Femur (tissue), 1 donor: ENCODE results near the gene GREM2.

Experiments
- DNase-seq: peaks from one replicate; pipeline ENCODE4 v3.0.0-alpha.2; 2017

Gene GREM2

GRCh38 chr1:240609527-240610060, 2.4 kb downstream of the GREM2 start:
- no peak for DNase-seq

DNA sequence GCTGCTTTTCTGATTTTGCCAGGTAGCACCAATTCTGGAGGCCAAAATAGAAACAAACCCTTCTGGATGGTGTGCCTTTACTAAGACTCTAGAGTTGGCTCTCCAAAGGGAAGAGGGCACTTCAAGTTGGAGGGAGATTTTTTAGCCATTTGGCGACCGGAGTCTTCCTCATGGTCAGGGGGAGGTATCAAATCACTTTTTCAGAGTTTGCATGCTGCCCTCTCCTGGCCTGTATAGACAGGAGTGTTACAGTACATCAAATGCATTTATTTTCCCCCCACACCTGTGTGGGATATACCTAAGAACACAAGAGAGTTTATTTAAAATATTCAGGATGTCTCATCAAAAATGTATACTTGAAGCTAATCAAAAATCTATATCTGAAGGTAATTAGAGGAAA, 3.2 kb downstream of the GREM2 start:
- DNase-seq, result no peak

- DNase-seq, result no peak
Observed at GRCh38 chr1:240607006-240607405, 4.9 kb downstream of the GREM2 start.

- no peak for DNase-seq
Observed at GRCh38 chr1:240602189-240602588, 9.8 kb downstream of the GREM2 start.

DNA sequence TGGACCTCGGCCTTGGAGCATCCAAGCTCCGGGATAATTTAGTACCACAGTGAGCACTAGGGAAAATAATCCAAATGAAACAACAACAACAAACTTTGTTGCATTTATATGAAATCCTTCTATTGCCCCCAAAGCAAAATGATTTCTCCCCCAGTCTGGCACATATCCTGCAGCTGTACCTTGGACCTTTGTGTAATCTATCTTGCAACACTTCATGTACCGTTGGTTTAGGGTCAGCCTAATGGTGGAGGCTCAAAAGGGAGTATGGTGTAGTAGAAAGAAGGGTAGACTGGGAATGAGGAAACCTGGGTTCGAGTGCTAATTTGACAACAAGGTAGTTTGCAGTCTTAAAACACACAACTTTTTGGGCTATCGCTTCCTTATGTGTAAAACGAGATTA, 12.1 kb downstream of the GREM2 start:
- DNase-seq, result no peak

DNA sequence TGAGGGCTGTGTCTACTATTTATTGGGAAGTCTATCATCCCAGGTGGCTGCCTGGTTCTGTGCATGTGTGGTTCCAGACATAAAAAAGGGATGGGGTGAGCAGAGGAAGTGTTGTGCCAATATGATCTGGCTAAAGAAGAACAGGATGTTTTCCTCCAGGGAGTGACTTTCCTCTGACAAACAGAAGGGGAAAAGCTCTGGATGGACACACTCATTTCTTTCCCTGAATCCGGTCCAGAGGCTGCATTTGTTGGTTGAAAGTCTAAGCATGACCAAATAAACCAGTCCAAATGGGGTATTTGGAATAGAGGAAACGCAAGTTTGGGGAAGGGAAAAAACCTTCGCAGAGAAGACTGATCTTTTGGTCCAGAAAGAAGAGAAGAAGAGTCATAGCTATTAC, 12.7 kb downstream of the GREM2 start:
- DNase-seq, result no peak

GRCh38 chr1:240598216-240599001, 13.5 kb downstream of the GREM2 start:
- DNase-seq, result no peak

GRCh38 chr1:240597153-240597745, 14.7 kb downstream of the GREM2 start:
- DNase-seq, result no peak

DNA sequence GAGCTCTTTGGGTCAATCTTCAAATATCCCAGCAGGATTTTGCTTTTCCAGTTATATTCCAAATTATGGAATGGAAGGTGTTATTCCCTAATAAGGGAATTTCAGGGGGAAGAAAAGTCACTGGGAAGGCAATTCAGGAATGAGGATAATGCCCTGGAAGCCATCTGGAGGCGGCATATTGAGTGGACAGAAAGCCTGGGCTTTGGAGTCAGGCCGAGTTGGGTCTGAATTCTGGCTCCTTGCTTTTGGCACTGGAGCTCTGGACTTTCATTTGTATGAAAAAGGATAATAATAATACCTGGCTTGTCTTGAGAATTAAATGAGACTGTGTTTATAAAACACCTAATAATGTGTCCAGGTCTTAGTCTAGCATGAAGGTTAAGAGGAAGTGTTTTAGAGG, 16.5 kb downstream of the GREM2 start:
- no peak for DNase-seq

GRCh38 chr1:240591564-240591963, 20.4 kb downstream of the GREM2 start:
- DNase-seq, result no peak

DNA sequence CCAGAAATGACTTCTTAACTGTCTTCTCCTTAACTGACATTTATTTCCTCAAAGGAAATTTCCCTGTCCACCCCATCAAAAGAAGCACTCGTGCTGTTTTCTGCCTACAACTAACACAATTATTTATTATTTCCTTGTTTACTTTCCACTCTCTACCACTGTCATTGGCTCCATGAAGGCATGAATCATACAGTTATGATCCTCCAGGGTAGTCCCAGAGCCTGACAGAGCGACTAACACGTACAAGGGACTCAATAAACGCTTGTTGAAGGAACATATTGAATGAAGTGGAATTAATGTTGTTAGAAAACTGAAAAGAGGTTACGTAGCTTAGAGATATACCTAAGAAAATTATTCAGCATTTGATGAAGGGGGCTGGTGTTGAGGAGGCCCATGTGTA, 20.9 kb downstream of the GREM2 start:
- DNase-seq, result no peak

- DNase-seq, result no peak
Observed at GRCh38 chr1:240589585-240590110, 22.3 kb downstream of the GREM2 start.

DNA sequence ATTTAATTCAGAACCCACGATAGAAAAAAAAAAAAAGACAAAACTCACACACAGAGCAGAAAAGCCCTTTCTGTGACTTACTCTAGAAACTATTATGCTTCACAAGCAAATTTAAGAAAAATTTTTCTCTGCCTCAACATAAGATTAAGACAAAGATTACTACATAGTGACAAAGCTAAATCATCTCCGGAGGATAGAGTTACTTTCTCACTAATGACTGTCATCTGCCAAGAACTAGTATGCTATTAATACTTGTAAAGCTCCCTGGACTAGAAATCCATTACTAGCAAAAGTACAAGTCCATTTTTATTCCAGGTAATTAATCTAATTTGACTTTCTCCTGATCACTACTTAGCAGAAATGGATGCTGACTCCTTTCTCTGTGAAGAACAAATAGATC, 25.9 kb downstream of the GREM2 start:
- DNase-seq, result no peak

DNA sequence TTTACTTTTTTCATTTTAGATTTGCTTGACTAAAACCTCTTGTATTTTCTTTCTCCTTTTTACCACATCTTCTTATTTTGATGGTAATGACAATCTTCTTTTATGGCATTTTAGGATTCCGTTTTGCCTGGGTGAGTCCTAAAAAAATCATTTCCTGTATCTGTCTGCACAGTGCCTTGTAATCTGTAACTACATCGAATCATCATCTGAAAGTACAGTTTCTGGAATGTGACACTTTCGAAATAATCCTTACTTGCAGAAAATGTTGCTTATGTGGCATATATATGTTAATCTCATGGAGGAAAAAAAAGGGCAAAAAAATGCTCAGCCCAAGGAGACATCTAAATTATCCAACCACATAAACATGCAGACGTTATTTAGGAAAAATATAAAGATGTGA, 29.0 kb downstream of the GREM2 start:
- DNase-seq, result no peak

- no peak for DNase-seq
Observed at GRCh38 chr1:240579511-240579910, 32.4 kb downstream of the GREM2 start.

GRCh38 chr1:240577095-240577494, 34.9 kb downstream of the GREM2 start:
- no peak for DNase-seq

DNA sequence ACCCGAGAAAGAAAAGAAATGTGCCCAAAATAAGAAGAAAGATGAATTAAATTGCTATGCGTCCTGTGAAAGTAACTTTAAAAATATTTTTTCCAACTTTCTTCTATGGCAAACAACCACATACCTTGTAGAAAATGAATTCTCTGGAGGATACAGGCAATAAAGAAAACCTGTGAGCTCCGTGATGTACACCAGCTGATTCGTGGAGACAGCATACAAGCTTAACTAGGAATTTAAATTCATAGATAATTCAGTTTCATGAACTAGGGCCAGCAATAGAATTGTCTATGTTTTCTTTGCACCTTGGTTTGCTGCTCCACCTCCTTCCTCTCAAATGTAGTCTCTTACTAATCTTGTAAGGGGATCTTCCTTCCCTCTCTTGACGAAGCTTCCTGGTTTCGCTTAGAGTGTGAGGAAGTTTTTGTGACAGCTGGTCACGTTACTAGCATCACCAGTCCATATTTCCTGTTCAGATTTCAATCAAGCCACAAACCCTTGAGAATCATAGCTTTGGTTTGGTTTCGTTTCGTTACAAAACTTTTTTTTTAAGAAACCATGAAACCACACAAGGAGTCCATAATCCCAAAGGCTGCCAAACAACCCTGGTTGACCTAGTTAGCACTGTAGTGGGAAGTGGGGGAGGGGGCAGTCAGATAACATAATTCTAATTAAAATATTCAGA, 35.8 kb downstream of the GREM2 start:
- DNase-seq, result peak; percentile 28

- no peak for DNase-seq
Observed at GRCh38 chr1:240572328-240572727, 39.6 kb downstream of the GREM2 start.

DNA sequence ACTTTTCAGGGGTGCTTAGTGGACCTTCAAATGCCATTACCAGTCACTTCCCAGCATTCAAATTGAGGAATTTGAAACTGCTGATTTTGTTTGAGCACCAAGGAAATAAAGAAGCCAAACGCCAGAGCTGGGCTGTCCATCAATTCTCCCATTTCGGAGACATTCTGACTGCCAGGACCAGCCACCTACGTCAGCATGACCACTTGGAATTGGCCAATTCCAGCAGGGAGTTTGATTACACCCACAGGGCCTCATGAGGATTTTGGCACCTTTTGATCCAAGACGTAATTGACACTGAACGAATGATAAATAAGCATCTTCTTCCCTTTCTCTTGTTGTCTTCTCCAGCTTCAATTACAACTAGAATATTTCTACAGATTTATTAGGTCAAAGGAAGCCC, 40.2 kb downstream of the GREM2 start:
- no peak for DNase-seq

GRCh38 chr1:240567066-240567465, 44.9 kb downstream of the GREM2 start:
- DNase-seq, result no peak

GRCh38 chr1:240562779-240563178, 49.2 kb downstream of the GREM2 start:
- no peak for DNase-seq

DNA sequence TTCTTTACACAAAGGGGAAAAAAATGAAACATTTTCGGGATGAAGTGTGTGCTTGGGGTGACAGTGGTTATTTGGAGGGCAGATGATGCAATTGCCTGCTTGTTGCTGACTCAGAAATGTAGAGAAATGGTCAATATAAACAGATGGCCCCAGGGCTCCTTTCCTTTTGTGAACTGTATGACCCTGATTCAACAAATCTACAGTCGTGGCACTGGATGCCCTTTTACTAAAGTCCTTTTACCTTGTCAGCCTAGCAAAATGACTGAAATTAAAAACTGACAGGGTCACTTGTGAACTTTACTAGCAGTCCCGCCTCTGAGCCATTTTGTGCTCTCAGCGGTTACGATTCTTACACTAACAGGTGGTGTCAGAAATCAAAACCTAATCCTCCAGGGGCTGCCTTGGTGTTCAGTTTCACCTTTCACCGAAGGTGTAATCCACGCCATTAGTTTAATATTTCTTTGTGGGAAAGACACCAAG, 49.8 kb downstream of the GREM2 start:
- no peak for DNase-seq

- DNase-seq, result no peak
Observed at GRCh38 chr1:240559781-240560180, 52.2 kb downstream of the GREM2 start.

DNA sequence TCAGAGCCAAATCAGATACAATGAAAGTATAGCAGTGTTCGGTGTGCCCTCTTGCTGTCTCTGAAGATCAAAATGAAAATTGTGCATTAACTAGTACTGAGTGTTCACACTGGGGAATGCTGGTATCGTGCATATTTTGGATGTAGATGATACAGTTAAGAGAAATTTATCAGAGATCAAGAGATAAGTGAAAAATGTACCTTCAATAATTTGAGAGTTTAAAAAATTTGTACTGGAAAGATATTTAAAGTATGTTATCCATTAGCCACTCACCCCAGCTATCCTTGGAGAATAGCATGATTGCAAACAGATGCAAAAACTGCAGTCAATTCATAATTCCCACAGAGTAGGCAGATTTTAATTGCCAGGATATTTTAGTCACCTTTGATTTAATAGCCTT, 56.4 kb downstream of the GREM2 start:
- no peak for DNase-seq
